SK-N-SH (cell line): Measurements from ENCODE around the gene PLXNA4. TPM values are rescaled to one million over a fixed set of nuclear protein-coding genes. Genes with fewer than 3 reads are reported as not detected.

Source experiments
- CTCF ChIA-PET: fragments of 300-600, 350-600 bp; formaldehyde crosslinking; extraction: SDS; loops from one replicate; lab custom pipeline; 2021; lab: Yijun Ruan, JAX
- POLR2A ChIA-PET: fragments of 350-600 bp; sonication (Branson Sonifier 250); formaldehyde crosslinking; extraction: SDS; loops from one replicate; lab custom pipeline; 2020; ENCODE audit warnings: antibody characterized with exemption, inconsistent platforms; lab: Yijun Ruan, JAX
- DNase-seq: peaks from one replicate; pipeline ENCODE4 v3.0.0; 2012
- H2AFZ ChIP-seq: fragments of 200-600 bp; sonication (generic); 2 replicates; pipeline ENCODE4 v1.8.1; 2016; ENCODE audit warnings: antibody characterized with exemption, mild to moderate bottlenecking, low read depth
- H3F3A ChIP-seq: fragments of 200-600 bp; sonication (generic); replicated peaks from 2 replicates; pipeline ENCODE3; 2016; ENCODE audit warnings: antibody characterized with exemption, mild to moderate bottlenecking; ENCODE audit not compliant: insufficient read depth
- H3K27ac ChIP-seq, 2 experiments: fragments of 200-500 bp in 1 of 2; fragments of 200-600 bp in 1 of 2; sonication (Bioruptor generic) in 1 of 2; sonication (generic), shearing (Covaris generic) in 1 of 2; 2 replicates each; pipeline versions ENCODE4 v1.5.1 to v1.6.1; 2014 to 2016; ENCODE audit warnings: low read depth in 2 of 2, inconsistent platforms in 1 of 2, low read length in 1 of 2, mild to moderate bottlenecking in 1 of 2, mixed read lengths in 1 of 2
- H3K27me3 ChIP-seq: fragments of 200-600 bp; sonication (generic), shearing (Covaris generic); 2 replicates; pipeline ENCODE4 v1.6.1; 2016; ENCODE audit warnings: mixed run types; ENCODE audit not compliant: insufficient read depth
- H3K36me3 ChIP-seq, 2 experiments: fragments of 200-500 bp in 1 of 2; fragments of 200-600 bp in 1 of 2; sonication (Bioruptor generic) in 1 of 2; sonication (generic) in 1 of 2; replicated peaks in 1 of 2; 2 replicates each; pipeline versions ENCODE3 to v1.5.1; 2014 to 2016; ENCODE audit warnings: low read length in 1 of 2, mild to moderate bottlenecking in 1 of 2; ENCODE audit not compliant: insufficient read depth in 2 of 2, control insufficient read depth in 1 of 2
- H3K4me1 ChIP-seq, 2 experiments: fragments of 200-500 bp in 1 of 2; fragments of 200-600 bp in 1 of 2; sonication (Bioruptor generic) in 1 of 2; sonication (generic), shearing (Covaris generic) in 1 of 2; 2 replicates each; pipeline versions ENCODE4 v1.5.1 to v1.6.1; 2014 to 2016; ENCODE audit warnings: low read depth in 1 of 2, low read length in 1 of 2, mixed run types in 1 of 2; ENCODE audit not compliant: insufficient read depth in 2 of 2, control insufficient read depth in 1 of 2
- H3K4me2 ChIP-seq: fragments of 200-600 bp; sonication (generic), shearing (Covaris generic); 2 replicates; pipeline ENCODE4 v1.6.1; 2017; ENCODE audit warnings: mixed run types
- H3K4me3 ChIP-seq, 2 experiments: fragments of 200-500 bp in 1 of 2; fragments of 200-600 bp in 1 of 2; sonication (Bioruptor generic) in 1 of 2; sonication (generic), shearing (Covaris generic) in 1 of 2; 2 replicates each; pipeline versions ENCODE4 v1.5.1 to v1.8.1; 2014 to 2016; ENCODE audit warnings: low read depth in 2 of 2, inconsistent platforms in 1 of 2, low read length in 1 of 2, mild to moderate bottlenecking in 1 of 2, mixed read lengths in 1 of 2, moderate library complexity in 1 of 2
- H3K79me2 ChIP-seq: fragments of 200-600 bp; sonication (generic); 2 replicates; pipeline ENCODE4 v1.8.1; 2017; ENCODE audit warnings: mild to moderate bottlenecking; ENCODE audit not compliant: insufficient read depth
- H3K9ac ChIP-seq: fragments of 200-600 bp; sonication (generic); 2 replicates; pipeline ENCODE4 v1.6.1; 2017; ENCODE audit warnings: mixed run types
- H3K9me2 ChIP-seq: fragments of 200-600 bp; sonication (generic); 2 replicates; pipeline ENCODE4 v1.6.1; 2017; ENCODE audit warnings: mixed run types
- H3K9me3 ChIP-seq: fragments of 200-600 bp; sonication (generic); 2 replicates; pipeline ENCODE4 v1.6.1; 2017; ENCODE audit warnings: mixed run types, mild to moderate bottlenecking, moderate library complexity
- H4K20me1 ChIP-seq: fragments of 200-600 bp; sonication (generic); 2 replicates; pipeline ENCODE4 v1.6.1; 2017; ENCODE audit warnings: mild to moderate bottlenecking, mixed run types; ENCODE audit not compliant: insufficient read depth
- CTCF ChIP-seq: fragments of 200-600 bp; sonication (generic); IDR thresholded peaks from 2 replicates; pipeline ENCODE4 v1.6.1; 2017; ENCODE audit warnings: antibody characterized with exemption, mild to moderate bottlenecking, moderate library complexity
- ELF1 ChIP-seq: IDR thresholded peaks from 2 replicates; pipeline ENCODE4 v1.4.0; 2012
- FOSL2 ChIP-seq: IDR thresholded peaks from 2 replicates; pipeline ENCODE4 v1.4.0; 2012; ENCODE audit warnings: low read depth, mild to moderate bottlenecking, moderate library complexity, borderline replicate concordance
- GABPA ChIP-seq: IDR thresholded peaks from 2 replicates; pipeline ENCODE4 v1.4.0; 2012; ENCODE audit warnings: low read depth, mild to moderate bottlenecking
- POLR2AphosphoS5 ChIP-seq: IDR thresholded peaks from 2 replicates; pipeline ENCODE4 v1.6.1; 2012; ENCODE audit warnings: low read depth, low read length
- RAD21 ChIP-seq: IDR thresholded peaks from 2 replicates; pipeline ENCODE4 v1.6.1; 2012; ENCODE audit warnings: mild to moderate bottlenecking, low read length
- SIN3A ChIP-seq: IDR thresholded peaks from 2 replicates; pipeline ENCODE4 v1.6.1; 2012; ENCODE audit warnings: low read depth, mild to moderate bottlenecking, low read length, moderate library complexity, borderline replicate concordance
- SMC3 ChIP-seq: IDR thresholded peaks from 2 replicates; pipeline ENCODE4 v1.6.1; 2012; ENCODE audit warnings: low read depth, low read length, improper control_type of control experiment
- TCF12 ChIP-seq: IDR thresholded peaks from 2 replicates; pipeline ENCODE4 v1.4.0; 2012
- WGBS: methylation state at CpG from one replicate; pipeline ENCODE4 v1.1.6; 2017; ENCODE audit warnings: low lambda C conversion rate; 5-methylcytosine and 5-hydroxymethylcytosine counted together
- polyA plus RNA-seq, 3 experiments: library from polyadenylated mRNA; depleted of rRNA; stranded (reverse); fragments of >200 nt; gene quantifications; 2 replicates each; pipeline ENCODE4 v1.2.3, GENCODE V29; 2012

PLXNA4 gene
- polyA plus RNA-seq, 1 of the 3 experiments (the other 2 are of a cell fraction), result 2.4 TPM

GRCh38 chr7:132560105-132560504, 16.2 kb downstream of the PLXNA4 start:
- Histone ChIP-seq H3K9me2 (no peaks in the 10 kb centered on the region), H3K9ac (no peak overlapping the region), H3K27ac (no peak overlapping the region), H4K20me1 (no peaks in the 10 kb centered on the region), H3K4me3 (no peak overlapping the region), H3K4me2 (no peak overlapping the region), H3K27me3 (no peaks in the 10 kb centered on the region), H2AFZ (no peak overlapping the region), H3K79me2 (no peaks in the 10 kb centered on the region), H3K9me3 (no peaks in the 10 kb centered on the region), H3F3A (no peaks in the 10 kb centered on the region), H3K36me3 (no peaks in the 10 kb centered on the region), H3K4me1 (peaks cover 0 to 2% of the 10 kb centered on the region in 2 experiments; a peak in 1 of 4 replicates)
- WGBS, result 90% methylated on average over 7 of the region's 7 CpGs
- TF ChIP-seq SIN3A, result no peak
- ChIA-PET CTCF (interaction anchor here (1.0 to 6.3 kb wide), 6 partner anchors 9 to 615 kb away, joined by 3 to 65 read pairs (median 19); no protein-coding TSS in a partner anchor), POLR2A (no interaction called here)
- DNase-seq, result no peak

DNA sequence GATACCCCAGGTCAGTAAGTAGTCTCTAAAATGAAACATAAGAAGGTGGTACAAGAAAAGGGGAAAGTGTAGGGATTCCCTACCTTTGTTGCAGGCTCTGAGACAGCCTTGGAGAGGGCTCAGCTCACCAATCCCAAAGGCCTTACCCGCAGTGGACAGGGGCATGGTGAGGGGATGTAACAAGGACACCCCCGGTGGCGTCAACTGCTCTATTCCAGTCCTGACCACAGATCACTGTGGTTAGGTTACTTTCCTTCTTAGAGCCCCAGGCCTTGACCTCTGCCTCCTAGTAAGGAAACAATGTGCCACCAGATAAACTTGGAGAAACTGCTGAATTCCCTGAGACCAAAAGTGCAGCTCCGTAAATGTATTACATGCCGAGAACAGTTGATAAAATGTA, 17.5 kb downstream of the PLXNA4 start:
- Histone ChIP-seq H3K36me3 (no peaks in the 10 kb centered on the region), H4K20me1 (no peaks in the 10 kb centered on the region), H3K9me2 (no peaks in the 10 kb centered on the region), H3K4me3 (no peak overlapping the region), H3F3A (no peaks in the 10 kb centered on the region), H3K27ac (no peak overlapping the region), H3K79me2 (no peaks in the 10 kb centered on the region), H3K4me1 (peaks cover 0 to 7% of the 10 kb centered on the region in 2 experiments; a peak in 1 of 4 replicates), H3K4me2 (no peak overlapping the region), H3K27me3 (no peaks in the 10 kb centered on the region)
- POLR2A ChIA-PET, result no interaction called here
- CTCF ChIA-PET, result interaction anchor here (0.7 to 6.3 kb wide), 11 partner anchors 11 to 239 kb away, joined by 4 to 65 read pairs (median 10); no protein-coding TSS in a partner anchor
- DNase-seq, result no peak
- 0 out of 2 replicates have a peak, but pooled peaks have one; percentile 5 for TF ChIP-seq RAD21
- no peak for TF ChIP-seq TCF12
- TF ChIP-seq, all 33 proteins: peak for 1
- WGBS, result 85% methylated on average over 5 of the region's 5 CpGs
- Histone ChIP-seq H3K9ac (no peak overlapping the region), H3K9me3 (no peaks in the 10 kb centered on the region), H2AFZ (no peak overlapping the region)

- Histone ChIP-seq H3K9me3 (no peaks in the 10 kb centered on the region), H3K79me2 (no peaks in the 10 kb centered on the region), H3K4me3 (no peak overlapping the region), H3K9me2 (no peaks in the 10 kb centered on the region), H3F3A (no peaks in the 10 kb centered on the region), H3K36me3 (no peaks in the 10 kb centered on the region), H3K4me1 (peaks cover 0 to 7% of the 10 kb centered on the region in 2 experiments; a peak in 1 of 4 replicates), H4K20me1 (no peaks in the 10 kb centered on the region), H3K4me2 (no peak overlapping the region), H2AFZ (no peak overlapping the region), H3K27ac (no peak overlapping the region), H3K27me3 (no peaks in the 10 kb centered on the region), H3K9ac (no peak overlapping the region)
- no peak for DNase-seq
- ChIA-PET CTCF (interaction anchor here (0.6 to 6.3 kb wide), 24 partner anchors 11 to 262 kb away, joined by 3 to 65 read pairs (median 4); no protein-coding TSS in a partner anchor), POLR2A (interaction anchor here (0.7 kb wide), 1 partner anchor 880 kb away, joined by 3 read pairs; no protein-coding TSS in a partner anchor)
- 56% methylated on average over 3 of the region's 3 CpGs for WGBS
- TF ChIP-seq POLR2AphosphoS5 (no peak), GABPA (peak; percentile 58), ELF1 (peak; percentile 62), RAD21 (peak; percentile 72), SMC3 (peak; percentile 47; the same call in 1 of the 2 replicates), TCF12 (peak; percentile 34; the same call in 1 of the 2 replicates), CTCF (peak; percentile 46), FOSL2 (no peak)
Measured at GRCh38 chr7:132557489-132558044, 18.7 kb downstream of the PLXNA4 start.
